ENCODE results near the gene TOLLIP. TPM values are rescaled to one million over a fixed set of nuclear protein-coding genes. Genes with fewer than 3 reads are reported as not detected.
"Not testable (repeated sequence)": the region's sequence is repeated elsewhere in the genome, so short reads cannot be mapped to it uniquely, and the experiment has no call there.

Gene TOLLIP
- total and polyA plus RNA-seq, 9 donors = 14.1 to 60.8 (median 44.8) TPM

DNA sequence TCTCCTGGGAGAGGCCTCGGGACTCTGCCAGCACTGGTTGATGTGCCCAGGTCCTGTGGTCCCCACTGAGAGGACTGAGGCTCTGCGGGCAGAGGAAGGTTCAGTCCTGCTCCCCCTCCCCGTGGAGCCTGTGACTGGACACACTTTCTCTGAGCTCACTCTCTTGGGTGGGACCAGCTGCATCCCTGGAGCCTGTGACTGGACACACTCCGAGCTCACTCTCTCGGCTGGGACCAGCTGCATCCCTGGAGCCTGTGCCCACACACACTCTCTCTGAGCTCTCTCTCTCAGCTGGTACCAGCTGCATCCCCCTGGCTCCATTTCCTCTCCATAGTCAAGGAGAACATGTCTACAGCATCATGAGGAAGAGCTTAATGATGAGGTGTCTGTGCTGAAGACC, 39.5 kb downstream of the TOLLIP start:
- intact Hi-C loops (cut with DNase I) = loop anchor here in 1 of 4 donors (10.0 kb wide), 1 partner anchor 265 kb away; no protein-coding TSS in a partner anchor
- H3K27me3 ChIP-seq = no peaks in the 10 kb centered on the region
- 73 to 83% (median 82%) methylated on average over 5 of the region's 5 CpGs for WGBS, 3 donors
- H3K9me3 ChIP-seq = no peaks in the 10 kb centered on the region
- no peak for DNase-seq
- TF ChIP-seq, protein P1, sequence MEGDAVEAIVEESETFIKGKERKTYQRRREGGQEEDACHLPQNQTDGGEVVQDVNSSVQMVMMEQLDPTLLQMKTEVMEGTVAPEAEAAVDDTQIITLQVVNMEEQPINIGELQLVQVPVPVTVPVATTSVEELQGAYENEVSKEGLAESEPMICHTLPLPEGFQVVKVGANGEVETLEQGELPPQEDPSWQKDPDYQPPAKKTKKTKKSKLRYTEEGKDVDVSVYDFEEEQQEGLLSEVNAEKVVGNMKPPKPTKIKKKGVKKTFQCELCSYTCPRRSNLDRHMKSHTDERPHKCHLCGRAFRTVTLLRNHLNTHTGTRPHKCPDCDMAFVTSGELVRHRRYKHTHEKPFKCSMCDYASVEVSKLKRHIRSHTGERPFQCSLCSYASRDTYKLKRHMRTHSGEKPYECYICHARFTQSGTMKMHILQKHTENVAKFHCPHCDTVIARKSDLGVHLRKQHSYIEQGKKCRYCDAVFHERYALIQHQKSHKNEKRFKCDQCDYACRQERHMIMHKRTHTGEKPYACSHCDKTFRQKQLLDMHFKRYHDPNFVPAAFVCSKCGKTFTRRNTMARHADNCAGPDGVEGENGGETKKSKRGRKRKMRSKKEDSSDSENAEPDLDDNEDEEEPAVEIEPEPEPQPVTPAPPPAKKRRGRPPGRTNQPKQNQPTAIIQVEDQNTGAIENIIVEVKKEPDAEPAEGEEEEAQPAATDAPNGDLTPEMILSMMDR (IDR thresholded peaks at IDR 0.05) = no peak
- no peak for TF ChIP-seq EP300 (IDR thresholded peaks at IDR 0.05)
- TF ChIP-seq POLR2A (IDR thresholded peaks at IDR 0.05) = no peak
- no peak overlapping the region for H3K4me3 ChIP-seq
- H3K36me3 ChIP-seq = no peaks in the 10 kb centered on the region
- H3K4me1 ChIP-seq (ENCODE audit: insufficient read depth) = no peaks in the 10 kb centered on the region
- no peak overlapping the region for H3K27ac ChIP-seq

DNA sequence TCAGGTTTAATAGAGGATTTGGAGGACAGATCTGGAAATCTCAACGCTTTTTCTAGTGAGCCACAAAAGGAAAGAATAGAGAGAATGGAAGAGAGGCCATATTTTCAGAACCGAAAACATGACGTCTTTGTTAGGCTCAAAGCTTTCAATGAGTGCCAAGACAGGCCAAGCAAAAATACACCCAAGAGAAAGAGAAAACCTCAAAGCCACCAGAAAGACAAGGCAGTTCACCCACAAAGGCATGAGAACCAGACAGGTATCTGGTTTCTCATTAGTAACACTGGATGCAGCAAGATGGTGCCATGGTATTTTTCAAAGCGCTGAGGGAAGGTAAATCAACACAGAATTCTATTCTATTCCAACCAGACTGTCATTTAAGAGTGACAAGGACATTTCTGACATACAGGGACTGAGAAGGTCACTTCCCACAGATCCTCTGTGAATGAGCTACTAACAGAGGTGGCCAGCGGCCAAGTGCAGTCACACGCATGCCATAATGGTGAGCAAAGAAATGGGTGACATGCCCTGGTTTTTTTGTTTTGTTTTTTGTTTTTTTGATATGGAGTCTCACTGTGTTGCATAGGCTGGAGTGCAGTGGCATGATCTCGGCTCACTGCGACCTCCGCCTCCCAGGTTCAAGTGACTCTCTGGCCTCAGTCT, 41.9 kb downstream of the TOLLIP start:
- intact Hi-C loops (cut with DNase I) = loop anchor here in 1 of 4 donors (10.0 kb wide), 1 partner anchor 267 kb away; no protein-coding TSS in a partner anchor

DNA sequence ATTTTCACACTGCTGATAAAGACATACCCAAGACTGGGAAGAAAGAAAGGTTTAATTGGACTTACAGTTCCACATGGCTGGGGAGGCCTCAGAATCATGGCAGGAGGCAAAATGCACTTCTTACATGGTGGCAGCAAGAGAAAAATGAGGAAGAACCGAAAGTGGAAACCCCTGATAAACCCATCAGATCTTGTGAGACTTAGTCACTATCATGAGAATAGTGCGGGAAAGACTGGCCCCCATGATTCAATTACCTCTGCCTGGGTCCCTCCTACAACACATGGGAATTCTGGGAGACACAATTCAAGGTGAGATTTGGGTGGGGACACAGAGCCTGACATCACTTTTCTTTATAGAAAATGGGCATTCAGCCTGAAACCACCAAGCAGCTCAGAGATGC, 42.5 kb downstream of the TOLLIP start:
- not testable (repeated sequence) for H3K27ac ChIP-seq; H3K9me3 ChIP-seq; H3K36me3 ChIP-seq; DNase-seq; H3K4me1 ChIP-seq (ENCODE audit: insufficient read depth); H3K4me3 ChIP-seq; H3K27me3 ChIP-seq
- WGBS, 3 donors = 81 to 89% (median 88%) methylated on average over 2 of the region's 2 CpGs
- intact Hi-C loops (cut with DNase I) = loop anchor here in 1 of 4 donors (10.0 kb wide), 1 partner anchor 268 kb away; no protein-coding TSS in a partner anchor

More for the DNA sequence above, 41.9 kb downstream of the TOLLIP start:
- H3K9me3 ChIP-seq = no peaks in the 10 kb centered on the region
- WGBS, 3 donors = 91 to 94% (median 92%) methylated on average over 9 of the region's 9 CpGs
- no peak overlapping the region for H3K27ac ChIP-seq
- H3K4me1 ChIP-seq (ENCODE audit: insufficient read depth) = peaks cover 2% of the 10 kb centered on the region
- TF ChIP-seq, protein P1 (IDR thresholded peaks at IDR 0.05) = no peak
- TF ChIP-seq EP300 (IDR thresholded peaks at IDR 0.05) = no peak
- TF ChIP-seq POLR2A (IDR thresholded peaks at IDR 0.05) = no peak
- no peaks in the 10 kb centered on the region for H3K27me3 ChIP-seq
- no peak for DNase-seq
- H3K4me3 ChIP-seq = no peak overlapping the region
- no peaks in the 10 kb centered on the region for H3K36me3 ChIP-seq

DNA sequence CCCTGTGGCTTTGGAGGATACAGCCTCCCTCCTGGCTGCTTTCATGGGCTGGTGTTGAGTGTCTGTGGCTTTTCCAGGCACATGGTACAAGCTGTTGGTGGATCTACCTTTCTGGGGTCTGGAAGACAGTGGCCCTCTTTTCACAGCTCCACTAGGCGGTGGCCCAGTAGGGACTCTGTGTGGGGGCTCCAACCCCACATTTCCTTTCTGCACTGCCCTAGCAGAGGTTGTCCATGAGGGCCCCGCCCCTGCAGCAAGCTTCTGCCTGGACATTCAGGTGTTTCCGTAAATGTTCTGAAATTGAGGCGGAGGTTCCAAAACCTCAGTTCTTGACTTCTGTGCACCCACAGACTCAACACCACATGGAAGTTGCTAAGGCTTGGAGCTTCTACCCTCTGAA, 44.0 kb downstream of the TOLLIP start:
- not testable (repeated sequence) for DNase-seq, H3K9me3 ChIP-seq, H3K4me3 ChIP-seq, H3K27ac ChIP-seq, H3K36me3 ChIP-seq, H3K27me3 ChIP-seq
- intact Hi-C loops (cut with DNase I) = loop anchor here in 1 of 4 donors (10.0 kb wide), 1 partner anchor 269 kb away; no protein-coding TSS in a partner anchor
- H3K4me1 ChIP-seq (ENCODE audit: insufficient read depth) = peaks cover 10% of the 10 kb centered on the region
- WGBS, 3 donors = 93 to 100% (median 97%) methylated on average over 4 of the region's 4 CpGs

DNA sequence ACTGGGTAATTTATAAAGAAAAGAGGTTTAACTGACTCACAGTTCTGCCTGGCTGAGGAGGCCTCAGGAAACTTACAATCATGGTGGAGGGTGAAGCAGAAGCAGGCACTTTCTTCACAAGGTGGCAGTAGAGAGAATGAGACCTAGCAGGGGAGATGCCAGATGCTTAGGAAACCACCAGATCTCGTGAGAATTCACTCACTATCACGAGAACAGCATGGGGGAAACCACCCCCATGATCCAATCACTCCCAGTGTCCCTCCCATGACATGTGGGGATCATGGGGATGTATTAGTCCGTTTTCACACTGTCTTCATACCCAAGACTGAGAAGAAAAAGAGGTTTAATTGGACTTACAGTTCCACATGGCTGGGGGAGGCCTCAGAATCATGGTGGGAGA, 45.0 kb downstream of the TOLLIP start:
- H3K27ac ChIP-seq, H3K4me3 ChIP-seq, H3K36me3 ChIP-seq, H3K9me3 ChIP-seq, H3K27me3 ChIP-seq: not testable (repeated sequence)
- peak in 1 of 5 donors; percentile 44 for DNase-seq
- 21 to 32% (median 27%) methylated on average over 3 of the region's 3 CpGs for WGBS, 3 donors
- intact Hi-C loops (cut with DNase I) = loop anchor here in 1 of 4 donors (10.0 kb wide), 1 partner anchor 270 kb away; no protein-coding TSS in a partner anchor
- TF ChIP-seq, protein P1 (IDR thresholded peaks at IDR 0.05) = peak in 2 of 3 donors; percentile 13 to 21
- H3K4me1 ChIP-seq (ENCODE audit: insufficient read depth) = peaks cover 10% of the 10 kb centered on the region

Data from ovary (tissue), 9 donors.